ENCODE data around the gene BTRC. TPM values are rescaled to one million over a fixed set of nuclear protein-coding genes. Genes with fewer than 3 reads are reported as not detected.

Gene BTRC
- total and polyA plus RNA-seq, 2 donors (not counting 3 experiments of a cell fraction or from before 2014, with no cell fraction given): 11.6 to 18.5 TPM

DNA sequence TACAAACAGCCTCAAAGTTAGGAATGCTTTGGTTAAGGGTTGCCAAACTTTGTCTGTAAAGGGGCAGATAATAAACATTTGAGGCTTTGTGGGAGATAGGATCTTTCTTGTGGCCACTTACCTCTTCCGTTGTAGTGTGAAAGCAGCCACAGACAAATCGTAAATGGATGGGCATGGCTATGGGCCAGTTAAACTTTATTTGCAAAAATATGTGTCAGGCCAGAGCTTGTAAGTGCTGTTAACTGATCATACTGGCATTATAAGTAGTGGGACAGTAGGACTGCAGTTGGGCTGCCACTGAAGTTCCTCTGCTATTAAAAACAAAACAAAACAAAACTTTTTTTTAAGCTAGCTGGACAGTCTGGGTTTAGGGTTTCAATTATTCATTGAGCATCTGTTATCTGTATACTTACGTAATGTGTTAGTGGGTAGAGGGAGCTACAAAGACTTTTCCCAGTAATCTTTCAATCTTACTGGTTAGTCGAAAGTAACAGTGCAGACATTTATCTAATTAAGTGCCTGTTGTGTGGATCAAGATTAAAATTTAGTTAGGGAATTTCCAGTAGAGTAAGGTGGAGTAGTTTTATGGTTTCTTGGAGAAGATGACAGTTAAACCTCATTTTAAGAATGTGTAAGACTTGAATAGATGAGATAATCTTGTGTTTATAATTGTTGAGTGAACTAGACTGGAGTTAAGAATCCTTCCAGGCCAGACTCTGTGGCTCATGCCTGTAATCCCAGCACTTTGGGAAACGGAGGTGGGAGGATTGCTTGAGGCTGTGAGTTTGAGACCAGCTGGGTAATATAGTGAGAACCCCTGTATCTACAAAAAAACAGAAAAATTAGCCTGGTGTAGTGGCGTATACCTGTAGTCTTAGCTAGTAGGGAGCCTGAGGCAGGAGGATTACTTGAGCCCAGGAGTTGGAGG lies 100.1 kb downstream of the BTRC start:
- ChIA-PET CTCF (interaction anchor here (3.3 to 9.6 kb wide), 2 partner anchors 10 to 12 kb away, joined by 12 to 93 read pairs; no protein-coding TSS in a partner anchor), POLR2A (no interaction called here)
- no peaks in the 10 kb centered on the region for H3K9me1 ChIP-seq (replicated peaks; ENCODE audit: control insufficient read depth, extremely low read depth, insufficient read depth, low read length)
- no peaks in the 10 kb centered on the region for H3K27me3 ChIP-seq (ENCODE audit: control insufficient read depth in 2 of 2, insufficient read depth in 2 of 2, low read length in 2 of 2)
- no peaks in the 10 kb centered on the region for H3K79me2 ChIP-seq (ENCODE audit: control insufficient read depth, insufficient read depth, low read length)
- no TSS peak for BruUV-seq (replicated peaks)
- H4K20me1 ChIP-seq (replicated peaks; ENCODE audit: control insufficient read depth, extremely low read depth, insufficient read depth, low read length): no peaks in the 10 kb centered on the region
- FAIRE-seq (no peak), DNase-seq (ENCODE audit: low read depth, low spot score) (no peak)
- no peaks in the 10 kb centered on the region for H3K9me3 ChIP-seq (replicated peaks; ENCODE audit: control insufficient read depth, insufficient read depth, low read length)
- no peak overlapping the region for H3K27ac ChIP-seq (ENCODE audit: insufficient read depth, low read depth, low read length)
- dilution Hi-C loops (cut with MboI; ENCODE audit: extremely low pct_ligation_motif_present, low sequenced_read_pairs) (no loop called here), intact Hi-C loops (cut with micrococcal nuclease) (no loop called here)
- H3K4me2 ChIP-seq (ENCODE audit: insufficient read depth, low read length): no peak overlapping the region
- H3K36me3 ChIP-seq (ENCODE audit: control insufficient read depth in 2 of 2, extremely low read depth in 1 of 2, insufficient read depth in 2 of 2, low read length in 2 of 2): no peaks in the 10 kb centered on the region
- no peak overlapping the region for H3K9ac ChIP-seq (replicated peaks; ENCODE audit: extremely low read depth, insufficient read depth, low read length)
- H3K4me1 ChIP-seq (ENCODE audit: control insufficient read depth, extremely low read depth, insufficient read depth, low read length): no peaks in the 10 kb centered on the region
- no peak overlapping the region for H3K4me3 ChIP-seq (replicated peaks in 1 of 3; ENCODE audit: insufficient read depth in 1 of 3, low read depth in 1 of 3, low read length in 3 of 3)
- no peak for TF ChIP-seq POLR2A (IDR thresholded peaks at IDR 0.05; ENCODE audit: low read depth, low read length)
- TF ChIP-seq MYC (IDR thresholded peaks at IDR 0.05; ENCODE audit: low read depth, low read length): no peak
- no peak for TF ChIP-seq FOS (IDR thresholded peaks at IDR 0.05; ENCODE audit: borderline replicate concordance, insufficient read depth, low read length)
- TF ChIP-seq, protein P1, sequence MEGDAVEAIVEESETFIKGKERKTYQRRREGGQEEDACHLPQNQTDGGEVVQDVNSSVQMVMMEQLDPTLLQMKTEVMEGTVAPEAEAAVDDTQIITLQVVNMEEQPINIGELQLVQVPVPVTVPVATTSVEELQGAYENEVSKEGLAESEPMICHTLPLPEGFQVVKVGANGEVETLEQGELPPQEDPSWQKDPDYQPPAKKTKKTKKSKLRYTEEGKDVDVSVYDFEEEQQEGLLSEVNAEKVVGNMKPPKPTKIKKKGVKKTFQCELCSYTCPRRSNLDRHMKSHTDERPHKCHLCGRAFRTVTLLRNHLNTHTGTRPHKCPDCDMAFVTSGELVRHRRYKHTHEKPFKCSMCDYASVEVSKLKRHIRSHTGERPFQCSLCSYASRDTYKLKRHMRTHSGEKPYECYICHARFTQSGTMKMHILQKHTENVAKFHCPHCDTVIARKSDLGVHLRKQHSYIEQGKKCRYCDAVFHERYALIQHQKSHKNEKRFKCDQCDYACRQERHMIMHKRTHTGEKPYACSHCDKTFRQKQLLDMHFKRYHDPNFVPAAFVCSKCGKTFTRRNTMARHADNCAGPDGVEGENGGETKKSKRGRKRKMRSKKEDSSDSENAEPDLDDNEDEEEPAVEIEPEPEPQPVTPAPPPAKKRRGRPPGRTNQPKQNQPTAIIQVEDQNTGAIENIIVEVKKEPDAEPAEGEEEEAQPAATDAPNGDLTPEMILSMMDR (IDR thresholded peaks at IDR 0.05; ENCODE audit: extremely low read depth in 1 of 2, insufficient read depth in 1 of 2, low read depth in 1 of 2, low read length in 2 of 2): no peak
- no peak for TF ChIP-seq JUN (IDR thresholded peaks at IDR 0.05; ENCODE audit: borderline replicate concordance, insufficient read depth, insufficient read length, low read depth)
- TF ChIP-seq EZH2 (IDR thresholded peaks at IDR 0.05; ENCODE audit: borderline replicate concordance, low read depth, low read length, severe bottlenecking): no peak
- TF ChIP-seq GATA2 (IDR thresholded peaks at IDR 0.05; ENCODE audit: insufficient read depth, insufficient read length, low read depth, low read length): no peak
- no peak for TF ChIP-seq POLR2AphosphoS5 (IDR thresholded peaks at IDR 0.05; ENCODE audit: insufficient read depth, low read depth, low read length)
- TF ChIP-seq, protein P2, sequence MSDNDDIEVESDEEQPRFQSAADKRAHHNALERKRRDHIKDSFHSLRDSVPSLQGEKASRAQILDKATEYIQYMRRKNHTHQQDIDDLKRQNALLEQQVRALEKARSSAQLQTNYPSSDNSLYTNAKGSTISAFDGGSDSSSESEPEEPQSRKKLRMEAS (IDR thresholded peaks at IDR 0.05; ENCODE audit: insufficient read depth, insufficient read length): no peak
- no peak overlapping the region for H2AFZ ChIP-seq (ENCODE audit: low read depth, low read length)
